Suprapubic skin (tissue), 3 donors: Measurements from ENCODE around the gene ARMCX2.

Experiments used
- CTCF ChIP-seq, 2 donors: fragments of 200-600 bp in 1 of 2; fragments of 450-650 bp in 1 of 2; sonication (generic) in 1 of 2; IDR thresholded peaks; one replicate each; pipeline ENCODE4 v1.5.1; 2016 to 2019; ENCODE audit warnings: antibody characterized with exemption in 2 of 2, mild to moderate bottlenecking in 1 of 2, moderate library complexity in 1 of 2
- POLR2AphosphoS5 ChIP-seq, 3 donors: sonication (generic); formaldehyde crosslinking; IDR thresholded peaks; one replicate each; pipeline ENCODE4 v1.6.1; 2017; ENCODE audit warnings: antibody characterized with exemption in 3 of 3

- TF ChIP-seq CTCF (IDR thresholded peaks at IDR 0.05) (no peak), POLR2AphosphoS5 (IDR thresholded peaks at IDR 0.05) (no peak)
Observed at GRCh38 chrX:101617211-101618191, 42.1 kb downstream of the ARMCX2 start, which contains the start of gene ARMCX6.
